Measurements from ENCODE around the gene ADAMTS17.

DNA sequence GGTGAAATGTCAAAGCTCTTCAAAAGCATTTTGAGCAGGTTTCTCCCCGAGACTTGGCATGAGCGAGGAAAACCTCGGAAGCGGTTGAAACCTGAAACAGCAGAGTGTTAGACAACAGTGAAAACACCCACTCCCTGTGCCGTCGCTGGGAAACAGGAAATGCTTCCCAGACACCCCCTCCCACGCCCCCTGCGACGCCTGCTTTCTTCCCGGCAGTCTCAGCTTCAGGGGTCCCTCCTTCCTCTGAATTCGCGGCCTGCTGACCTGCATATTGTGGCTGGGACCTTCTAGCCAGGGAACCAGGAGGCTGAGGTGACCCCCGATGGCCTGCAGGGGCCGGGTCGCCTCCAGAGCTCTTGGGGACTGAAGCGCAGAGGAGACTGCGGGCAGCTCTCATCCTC, 357.9 kb downstream of the ADAMTS17 start:
- TF ChIP-seq, protein P1, sequence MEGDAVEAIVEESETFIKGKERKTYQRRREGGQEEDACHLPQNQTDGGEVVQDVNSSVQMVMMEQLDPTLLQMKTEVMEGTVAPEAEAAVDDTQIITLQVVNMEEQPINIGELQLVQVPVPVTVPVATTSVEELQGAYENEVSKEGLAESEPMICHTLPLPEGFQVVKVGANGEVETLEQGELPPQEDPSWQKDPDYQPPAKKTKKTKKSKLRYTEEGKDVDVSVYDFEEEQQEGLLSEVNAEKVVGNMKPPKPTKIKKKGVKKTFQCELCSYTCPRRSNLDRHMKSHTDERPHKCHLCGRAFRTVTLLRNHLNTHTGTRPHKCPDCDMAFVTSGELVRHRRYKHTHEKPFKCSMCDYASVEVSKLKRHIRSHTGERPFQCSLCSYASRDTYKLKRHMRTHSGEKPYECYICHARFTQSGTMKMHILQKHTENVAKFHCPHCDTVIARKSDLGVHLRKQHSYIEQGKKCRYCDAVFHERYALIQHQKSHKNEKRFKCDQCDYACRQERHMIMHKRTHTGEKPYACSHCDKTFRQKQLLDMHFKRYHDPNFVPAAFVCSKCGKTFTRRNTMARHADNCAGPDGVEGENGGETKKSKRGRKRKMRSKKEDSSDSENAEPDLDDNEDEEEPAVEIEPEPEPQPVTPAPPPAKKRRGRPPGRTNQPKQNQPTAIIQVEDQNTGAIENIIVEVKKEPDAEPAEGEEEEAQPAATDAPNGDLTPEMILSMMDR (IDR thresholded peaks at IDR 0.05): no peak
- no peak for TF ChIP-seq POLR2AphosphoS5 (IDR thresholded peaks at IDR 0.05; ENCODE audit: low read depth, low read length)
- TF ChIP-seq TCF7L2 (IDR thresholded peaks at IDR 0.05; ENCODE audit: low read depth, low read length): no peak
- no peak for TF ChIP-seq REST (IDR thresholded peaks at IDR 0.05; ENCODE audit: insufficient read depth in 1 of 2, low read depth in 2 of 2, low read length in 1 of 2)
